ENCODE data around the gene LEO1.

DNA sequence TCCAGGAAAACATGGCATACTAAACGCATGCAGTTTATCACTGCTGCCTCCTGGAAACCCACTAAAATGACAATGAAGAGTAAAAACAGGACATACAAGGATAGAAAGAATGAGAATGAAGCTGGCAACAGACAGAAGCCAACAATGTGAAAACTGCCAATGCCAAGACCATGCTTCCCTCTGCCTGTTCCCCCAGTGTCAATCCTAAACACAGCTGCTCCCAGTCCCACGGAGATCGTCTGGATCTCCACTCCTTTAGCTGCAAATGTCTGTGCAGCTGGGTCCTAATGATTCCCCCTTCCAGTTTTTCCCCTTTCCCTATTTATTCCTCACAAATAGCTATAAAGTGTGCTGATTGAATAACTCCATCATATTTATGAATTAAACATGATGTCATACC is 16.1 kb downstream of the LEO1 start:
- TF ChIP-seq, protein P1, sequence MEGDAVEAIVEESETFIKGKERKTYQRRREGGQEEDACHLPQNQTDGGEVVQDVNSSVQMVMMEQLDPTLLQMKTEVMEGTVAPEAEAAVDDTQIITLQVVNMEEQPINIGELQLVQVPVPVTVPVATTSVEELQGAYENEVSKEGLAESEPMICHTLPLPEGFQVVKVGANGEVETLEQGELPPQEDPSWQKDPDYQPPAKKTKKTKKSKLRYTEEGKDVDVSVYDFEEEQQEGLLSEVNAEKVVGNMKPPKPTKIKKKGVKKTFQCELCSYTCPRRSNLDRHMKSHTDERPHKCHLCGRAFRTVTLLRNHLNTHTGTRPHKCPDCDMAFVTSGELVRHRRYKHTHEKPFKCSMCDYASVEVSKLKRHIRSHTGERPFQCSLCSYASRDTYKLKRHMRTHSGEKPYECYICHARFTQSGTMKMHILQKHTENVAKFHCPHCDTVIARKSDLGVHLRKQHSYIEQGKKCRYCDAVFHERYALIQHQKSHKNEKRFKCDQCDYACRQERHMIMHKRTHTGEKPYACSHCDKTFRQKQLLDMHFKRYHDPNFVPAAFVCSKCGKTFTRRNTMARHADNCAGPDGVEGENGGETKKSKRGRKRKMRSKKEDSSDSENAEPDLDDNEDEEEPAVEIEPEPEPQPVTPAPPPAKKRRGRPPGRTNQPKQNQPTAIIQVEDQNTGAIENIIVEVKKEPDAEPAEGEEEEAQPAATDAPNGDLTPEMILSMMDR (conservative IDR thresholded peaks at IDR 0.05 in 1 of 2, IDR thresholded peaks at IDR 0.05 in 1 of 2; ENCODE audit: extremely low read depth in 1 of 2, insufficient read depth in 1 of 2, low read depth in 1 of 2, low read length in 2 of 2), result no peak
- no peak for TF ChIP-seq EZH2 (IDR thresholded peaks at IDR 0.05; ENCODE audit: borderline replicate concordance, low read length)

Measured in mammary epithelial cell (primary cell).